ENCODE data around the gene CRMP1. TPM values are rescaled to one million over a fixed set of nuclear protein-coding genes. Genes with fewer than 3 reads are reported as not detected.

CRMP1 gene
- total and polyA plus RNA-seq, 2 of the 8 experiments (the other 6 are each of a cell fraction or from before 2014, with no cell fraction given): 120 to 131 TPM

- TF ChIP-seq CHD7 (IDR thresholded peaks at IDR 0.05; ENCODE audit: insufficient replicate concordance, low read length): no peak
Observed at GRCh38 chr4:5816101-5816500, 76.8 kb downstream of the CRMP1 start (continued).

All from H1 (cell line).